ENCODE data around the gene BHLHE23.

GRCh38 chr20:62970307-62971210, 36.2 kb downstream of the BHLHE23 start:
- TF ChIP-seq CTCF (IDR thresholded peaks at IDR 0.05; ENCODE audit: borderline replicate concordance, extremely low read depth, low read length, poor library complexity, severe bottlenecking) (no peak), EZH2 (IDR thresholded peaks at IDR 0.05; ENCODE audit: borderline replicate concordance, low read depth, low read length, severe bottlenecking) (no peak)
